ENCODE data around the gene AUTS2.

The AUTS2 gene

GRCh38 chr7:69903410-69903809 is 305.1 kb downstream of the AUTS2 start:
- no peak overlapping the region for H3K4me3 ChIP-seq (ENCODE audit: low read depth in 1 of 2, low read length in 1 of 2)

GRCh38 chr7:69906283-69906995 is 308.2 kb downstream of the AUTS2 start:
- H3K4me3 ChIP-seq (ENCODE audit: low read depth in 1 of 2, low read length in 1 of 2): no peak overlapping the region
- H3K4me1 ChIP-seq (ENCODE audit: control insufficient read depth in 1 of 2, insufficient read depth in 1 of 2, low read depth in 1 of 2, low read length in 1 of 2): no peaks in the 10 kb centered on the region
- H3K27ac ChIP-seq: no peak overlapping the region

More at GRCh38 chr7:69903410-69903809, 305.1 kb downstream of the AUTS2 start:
- Histone ChIP-seq H3K9me3 (no peaks in the 10 kb centered on the region), H3K4me1 (ENCODE audit: control insufficient read depth in 1 of 2, insufficient read depth in 1 of 2, low read depth in 1 of 2, low read length in 1 of 2) (no peaks in the 10 kb centered on the region), H3K27me3 (no peaks in the 10 kb centered on the region), H3K27ac (no peak overlapping the region), H3K36me3 (no peaks in the 10 kb centered on the region)
- TF ChIP-seq CTCF (IDR thresholded peaks at IDR 0.05): no peak

GRCh38 chr7:69907720-69908119 is 309.4 kb downstream of the AUTS2 start:
- H3K9me3 ChIP-seq: no peaks in the 10 kb centered on the region
- no peak overlapping the region for H3K27ac ChIP-seq
- H3K4me3 ChIP-seq (ENCODE audit: low read depth in 1 of 2, low read length in 1 of 2): no peak overlapping the region
- H3K27me3 ChIP-seq: no peaks in the 10 kb centered on the region
- H3K4me1 ChIP-seq (ENCODE audit: control insufficient read depth in 1 of 2, insufficient read depth in 1 of 2, low read depth in 1 of 2, low read length in 1 of 2): no peaks in the 10 kb centered on the region
- TF ChIP-seq CTCF (IDR thresholded peaks at IDR 0.05): no peak
- H3K36me3 ChIP-seq: no peaks in the 10 kb centered on the region

More at GRCh38 chr7:69906283-69906995, 308.2 kb downstream of the AUTS2 start:
- no peak for TF ChIP-seq CTCF (IDR thresholded peaks at IDR 0.05)
- no peaks in the 10 kb centered on the region for H3K36me3 ChIP-seq
- no peaks in the 10 kb centered on the region for H3K27me3 ChIP-seq
- H3K9me3 ChIP-seq: no peaks in the 10 kb centered on the region

- TF ChIP-seq CTCF (IDR thresholded peaks at IDR 0.05): no peak
- Histone ChIP-seq H3K4me3 (ENCODE audit: low read depth in 1 of 2, low read length in 1 of 2) (no peak overlapping the region), H3K9me3 (no peaks in the 10 kb centered on the region), H3K27ac (no peak overlapping the region), H3K4me1 (ENCODE audit: control insufficient read depth in 1 of 2, insufficient read depth in 1 of 2, low read depth in 1 of 2, low read length in 1 of 2) (no peaks in the 10 kb centered on the region), H3K36me3 (no peaks in the 10 kb centered on the region), H3K27me3 (no peaks in the 10 kb centered on the region)
Measured at GRCh38 chr7:69908454-69908853, 310.2 kb downstream of the AUTS2 start.

GRCh38 chr7:69910150-69910549 is 311.9 kb downstream of the AUTS2 start:
- no peaks in the 10 kb centered on the region for H3K36me3 ChIP-seq
- TF ChIP-seq CTCF (IDR thresholded peaks at IDR 0.05): no peak

More at GRCh38 chr7:69910150-69910549, 311.9 kb downstream of the AUTS2 start:
- Histone ChIP-seq H3K4me3 (ENCODE audit: low read depth in 1 of 2, low read length in 1 of 2) (no peak overlapping the region), H3K9me3 (no peaks in the 10 kb centered on the region), H3K27ac (no peak overlapping the region), H3K4me1 (ENCODE audit: control insufficient read depth in 1 of 2, insufficient read depth in 1 of 2, low read depth in 1 of 2, low read length in 1 of 2) (no peaks in the 10 kb centered on the region), H3K27me3 (no peaks in the 10 kb centered on the region)

Data from neutrophil (primary cell).